Measurements from ENCODE around the gene TPK1.
"Not testable (repeated sequence)": the region's sequence is repeated elsewhere in the genome, so short reads cannot be mapped to it uniquely, and the experiment has no call there.

Gene TPK1

DNA sequence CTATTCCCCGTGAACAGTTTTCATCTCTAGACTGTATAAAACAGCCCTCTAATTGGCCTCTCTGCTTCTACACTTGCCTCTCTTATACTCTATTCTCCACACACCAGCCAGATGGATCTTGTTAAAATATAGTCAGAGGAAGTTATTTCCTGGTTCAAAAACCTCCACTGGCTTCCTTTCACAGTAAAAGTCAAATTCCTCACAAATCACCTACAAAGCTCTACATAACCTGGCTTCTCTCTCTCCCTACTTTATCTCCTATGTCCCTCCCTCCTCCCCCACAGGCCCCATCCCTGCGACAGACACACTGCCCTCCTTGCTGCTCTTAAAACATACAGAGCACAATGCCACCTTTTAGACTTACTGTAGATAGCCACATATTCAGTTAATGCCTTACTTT is 60.1 kb downstream of the TPK1 start:
- no peak for DNase-seq

DNA sequence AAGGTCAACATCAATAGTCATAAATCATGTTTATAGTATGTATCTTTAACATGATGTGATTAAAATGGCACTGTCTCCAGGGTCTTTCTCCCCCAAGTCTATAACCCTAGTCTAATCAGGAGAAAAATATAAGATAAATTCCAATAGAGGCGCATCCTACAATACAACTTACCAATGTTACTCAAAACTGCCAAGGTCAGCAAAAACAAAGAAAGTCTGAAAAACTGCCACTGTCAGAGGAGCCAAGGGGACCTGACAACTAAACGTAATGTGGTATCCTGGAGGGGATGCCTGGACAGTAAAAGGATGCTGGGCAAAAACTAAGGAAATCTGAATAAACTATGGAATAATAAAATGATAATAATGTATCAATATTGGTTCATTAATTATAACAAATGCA is 63.9 kb downstream of the TPK1 start:
- no peak for DNase-seq

DNA sequence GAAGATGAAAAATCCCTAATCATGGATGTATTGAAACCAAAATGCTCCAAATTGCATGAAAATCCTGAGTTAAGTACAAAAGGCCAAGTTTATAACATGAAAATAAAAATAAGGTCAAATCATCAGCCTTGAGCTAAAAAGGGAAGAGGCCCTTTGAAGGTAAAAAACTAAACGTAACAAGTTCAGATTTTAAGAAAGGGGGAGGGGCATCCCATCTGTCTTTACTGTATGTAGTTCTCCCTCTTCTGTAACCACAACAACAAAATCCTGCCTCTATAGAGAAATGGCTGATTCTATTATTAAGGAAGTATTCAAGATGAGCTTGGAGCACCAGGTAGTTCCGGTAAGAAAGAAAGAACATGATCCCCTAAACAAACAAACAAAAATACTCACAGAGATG is 64.7 kb downstream of the TPK1 start:
- DNase-seq, result no peak

DNA sequence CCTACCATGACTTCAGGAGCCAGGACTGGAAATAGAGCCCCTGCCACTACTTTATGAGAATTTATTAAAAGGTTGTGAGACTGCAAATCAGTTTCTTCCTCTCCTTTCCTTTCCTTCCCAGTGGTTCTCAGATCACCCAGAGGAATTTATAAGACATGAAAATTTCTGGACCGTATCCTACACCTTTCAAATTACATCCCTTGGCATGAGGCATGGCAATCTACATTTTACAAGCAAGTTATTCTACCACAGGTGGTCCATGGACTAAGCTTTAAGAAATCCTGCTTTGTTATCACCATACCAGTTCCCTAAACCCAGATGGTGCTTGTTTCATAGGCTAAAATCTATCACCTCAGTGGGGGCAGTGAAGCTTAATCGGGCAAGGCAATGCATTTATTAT is 66.5 kb downstream of the TPK1 start:
- DNase-seq, result no peak

DNA sequence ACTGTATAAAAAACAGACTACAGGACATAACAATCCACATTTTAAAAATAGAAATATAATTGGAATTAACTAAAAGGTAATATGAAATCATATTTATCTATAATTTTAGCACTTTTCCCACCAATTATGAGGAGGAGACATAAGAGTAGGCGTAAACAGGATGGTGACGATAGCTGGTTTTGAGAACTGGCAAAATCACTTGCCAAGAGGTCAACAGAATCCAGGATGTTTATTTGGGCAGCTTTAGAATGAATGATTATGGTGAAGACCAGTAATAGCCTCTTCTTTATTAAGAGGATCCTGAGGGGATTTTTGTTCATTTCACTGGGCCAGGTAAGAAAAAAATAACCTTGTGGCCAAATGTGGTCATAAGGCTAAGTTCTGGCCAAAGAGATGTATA is 67.2 kb downstream of the TPK1 start:
- DNase-seq, result no peak

DNA sequence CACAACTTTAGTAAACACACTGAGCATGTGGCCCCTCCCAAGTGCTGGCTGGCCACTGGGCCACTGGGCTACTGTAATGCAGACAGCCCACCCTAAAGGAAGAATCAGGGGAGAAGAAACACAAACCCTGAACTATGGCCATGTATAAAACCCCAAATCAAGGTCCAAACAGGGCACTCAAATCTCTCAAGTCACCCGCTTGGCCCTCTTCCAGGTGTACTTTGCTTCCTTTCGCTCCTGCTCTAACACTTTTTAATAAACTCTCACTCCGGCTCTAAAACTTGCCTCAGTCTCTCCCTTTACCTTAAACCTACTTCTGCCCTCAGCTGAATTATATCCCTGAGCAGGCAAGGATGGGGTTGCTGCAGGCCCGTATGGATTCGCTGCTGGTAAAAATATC is 72.6 kb downstream of the TPK1 start:
- DNase-seq, result no peak

DNA sequence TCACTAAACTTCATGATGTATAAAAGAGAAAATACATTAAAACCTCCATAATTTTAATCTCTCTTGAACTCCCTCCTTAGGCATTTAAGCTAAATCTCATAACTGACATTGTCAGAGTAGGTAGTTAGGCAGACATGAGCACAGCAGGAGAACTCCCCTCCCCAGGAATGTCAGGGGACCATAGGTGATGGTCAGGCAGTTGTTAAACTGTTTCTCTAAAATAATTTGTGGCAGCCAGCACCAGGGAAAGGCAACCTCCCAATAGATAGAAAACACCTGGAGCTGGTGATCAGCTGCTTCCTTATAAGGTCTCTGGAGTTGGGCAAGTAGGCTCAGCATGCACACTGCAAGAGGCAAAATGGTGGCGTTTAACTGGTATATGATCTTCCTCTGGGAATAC is 73.0 kb downstream of the TPK1 start:
- DNase-seq, result no peak

DNA sequence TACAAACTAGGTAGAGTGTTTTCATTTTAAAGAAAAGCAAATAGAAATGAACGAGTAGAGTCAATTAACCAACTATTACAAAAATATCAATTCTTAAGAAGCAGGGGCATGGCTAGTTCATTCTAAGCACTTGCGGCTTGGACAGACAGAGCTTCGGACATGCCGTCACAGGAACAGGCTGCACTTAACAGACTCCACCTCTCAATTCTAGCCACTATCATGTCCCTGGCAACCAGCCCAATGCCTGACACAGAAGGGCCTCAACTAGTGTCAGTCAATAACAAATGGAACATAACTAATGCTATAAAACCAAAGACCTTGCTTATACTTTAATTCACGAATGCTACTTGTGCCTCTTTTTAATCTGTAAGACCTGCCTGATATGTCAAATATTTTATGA is 74.4 kb downstream of the TPK1 start:
- no peak for DNase-seq

DNA sequence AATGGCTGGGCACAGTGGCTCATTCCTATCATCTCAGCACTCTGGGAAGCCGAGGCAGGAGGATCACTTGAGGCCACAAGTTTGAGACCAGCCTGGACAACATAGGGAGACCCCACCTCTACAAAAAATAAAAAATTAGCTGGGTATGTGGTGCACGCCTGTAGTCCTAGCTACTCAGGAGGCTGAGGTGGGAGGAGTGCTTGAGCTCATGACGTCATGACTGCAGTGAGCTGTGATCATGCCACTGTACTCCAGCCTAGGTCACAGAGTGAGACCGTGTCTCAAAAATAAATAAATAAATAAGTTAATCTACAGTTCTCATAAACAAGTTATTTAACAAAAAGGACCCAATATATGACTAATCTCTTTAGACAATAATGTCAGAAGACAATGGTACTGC is 76.2 kb downstream of the TPK1 start:
- DNase-seq, result no peak

DNA sequence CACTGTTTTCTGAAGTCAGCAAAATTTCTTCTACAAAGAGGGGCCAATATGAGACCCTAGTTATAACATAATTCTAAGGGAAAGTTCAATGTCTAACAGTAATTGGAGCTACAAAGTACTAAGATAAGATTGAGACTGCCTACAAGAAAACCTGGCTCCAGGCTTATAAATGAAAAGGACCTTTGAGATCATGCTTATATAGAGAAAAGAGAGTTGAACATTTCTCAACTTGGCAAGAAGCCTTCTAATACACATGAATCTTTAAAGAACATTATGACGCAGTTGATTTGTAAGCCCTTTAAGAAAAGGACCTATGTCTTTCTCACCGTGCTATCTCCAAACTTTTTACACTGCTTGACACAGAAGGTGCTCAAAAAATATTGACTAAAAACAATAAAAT is 87.9 kb downstream of the TPK1 start:
- DNase-seq, result no peak

DNA sequence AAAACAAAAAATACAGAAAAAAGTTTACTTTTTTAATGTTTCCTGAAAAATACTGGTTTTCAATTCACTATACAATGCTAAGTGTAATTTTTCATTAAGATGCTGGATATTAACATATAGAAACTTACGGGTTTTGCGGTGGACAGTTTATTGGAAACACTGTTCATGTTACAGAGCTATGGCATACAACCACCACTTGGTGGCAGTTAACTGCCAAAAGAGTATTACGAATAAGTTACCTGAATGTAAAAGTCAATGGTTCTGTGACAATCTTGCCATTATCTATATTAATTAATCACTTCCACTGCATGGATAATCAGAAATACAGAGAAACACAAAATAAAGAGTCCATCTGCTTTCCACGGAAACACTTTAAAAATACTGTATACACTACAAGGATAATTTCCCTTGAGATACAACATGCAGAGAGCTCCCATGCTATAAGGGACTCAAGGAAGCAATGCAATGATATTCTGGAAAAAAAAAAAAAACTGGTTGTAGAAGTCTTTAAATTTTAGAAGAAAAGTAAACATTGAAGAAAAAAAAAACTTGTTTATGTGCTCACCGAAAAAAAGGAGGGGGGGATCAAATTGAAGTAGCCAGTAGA is 97.0 kb downstream of the TPK1 start:
- DNase-seq, result no peak

DNA sequence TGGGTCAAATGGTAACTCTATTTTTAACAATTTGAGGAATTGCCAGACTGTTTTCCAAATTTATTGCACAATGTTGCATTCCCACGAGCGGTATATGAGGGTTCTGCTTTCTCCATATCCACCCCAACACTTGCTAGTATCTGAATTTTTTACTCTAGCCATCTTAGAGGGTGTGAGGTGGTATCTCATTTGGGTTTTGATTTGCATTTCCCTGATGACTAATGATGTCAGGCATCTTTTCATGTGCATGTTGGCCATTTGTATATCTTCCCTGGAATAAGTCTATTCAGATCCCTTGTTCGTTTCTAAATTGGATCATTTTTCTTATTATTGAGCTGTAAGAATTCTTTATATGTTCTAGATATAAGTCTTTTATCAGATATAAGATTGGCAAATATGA is 97.7 kb downstream of the TPK1 start:
- no peak for DNase-seq

DNA sequence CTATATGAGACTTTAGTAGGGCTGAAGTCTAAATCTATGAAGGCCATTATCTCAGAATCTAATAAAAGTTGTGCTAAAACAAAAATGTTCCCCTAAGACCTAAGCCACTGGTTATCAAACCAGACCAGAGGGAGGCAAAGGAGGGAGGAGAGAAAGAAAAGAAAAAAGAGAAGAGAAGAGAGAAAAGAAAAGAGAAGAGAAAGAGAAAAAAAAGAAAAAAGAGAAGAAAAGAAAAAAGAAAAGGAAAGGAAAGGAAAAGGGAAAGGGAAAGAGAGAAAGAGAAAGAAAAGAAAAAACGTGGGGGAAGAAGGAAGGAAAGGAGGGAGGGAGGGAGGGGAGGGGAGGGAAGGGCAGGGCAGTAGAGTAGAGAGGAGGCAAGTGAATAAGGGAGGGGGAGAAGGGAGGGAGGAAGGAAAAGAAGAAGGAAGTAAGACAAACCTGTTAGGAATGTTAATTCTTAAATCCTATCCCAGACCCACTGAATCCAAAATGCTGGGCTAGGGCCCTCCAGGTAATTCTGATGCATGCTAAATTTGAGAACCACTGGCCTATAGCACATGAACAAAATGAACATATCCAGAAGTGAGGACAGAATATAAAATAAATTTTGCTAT is 98.9 kb downstream of the TPK1 start:
- DNase-seq, result no peak

DNA sequence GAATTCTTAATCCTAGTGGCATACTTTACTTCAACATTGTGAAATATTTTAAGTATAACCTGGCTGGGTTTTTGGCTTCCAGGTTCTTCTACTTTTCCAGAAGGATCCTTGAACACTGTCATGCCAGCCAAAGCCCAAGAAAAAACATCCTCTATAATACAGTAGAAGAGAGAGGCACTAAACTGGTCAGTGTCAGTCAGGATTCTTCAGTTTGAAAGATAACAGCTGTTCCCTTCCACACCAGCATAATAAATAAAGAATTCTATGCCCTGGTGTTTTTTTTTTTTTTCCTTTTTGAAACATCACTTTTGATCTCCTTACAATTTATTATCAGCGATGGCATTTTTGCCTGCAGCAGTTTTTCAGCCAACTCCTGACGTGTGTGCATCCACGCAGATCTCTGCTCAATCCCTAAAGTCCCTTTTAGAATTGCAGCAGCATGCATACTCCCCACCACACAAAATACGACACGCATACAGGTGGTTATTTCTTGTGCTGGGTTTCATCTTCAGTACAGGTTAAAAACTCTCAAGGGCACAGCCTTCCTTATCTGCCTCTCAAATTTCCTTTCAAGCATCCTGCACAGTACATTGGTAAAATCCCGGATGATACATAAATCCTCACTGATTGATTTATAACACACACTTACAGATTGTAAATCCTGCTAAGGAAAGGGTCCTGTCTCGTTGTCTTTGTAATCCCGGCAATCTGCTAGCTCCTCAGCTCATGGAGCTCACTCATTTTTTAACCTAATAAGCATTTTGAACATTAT is 100.2 kb downstream of the TPK1 start:
- no peak for DNase-seq

DNA sequence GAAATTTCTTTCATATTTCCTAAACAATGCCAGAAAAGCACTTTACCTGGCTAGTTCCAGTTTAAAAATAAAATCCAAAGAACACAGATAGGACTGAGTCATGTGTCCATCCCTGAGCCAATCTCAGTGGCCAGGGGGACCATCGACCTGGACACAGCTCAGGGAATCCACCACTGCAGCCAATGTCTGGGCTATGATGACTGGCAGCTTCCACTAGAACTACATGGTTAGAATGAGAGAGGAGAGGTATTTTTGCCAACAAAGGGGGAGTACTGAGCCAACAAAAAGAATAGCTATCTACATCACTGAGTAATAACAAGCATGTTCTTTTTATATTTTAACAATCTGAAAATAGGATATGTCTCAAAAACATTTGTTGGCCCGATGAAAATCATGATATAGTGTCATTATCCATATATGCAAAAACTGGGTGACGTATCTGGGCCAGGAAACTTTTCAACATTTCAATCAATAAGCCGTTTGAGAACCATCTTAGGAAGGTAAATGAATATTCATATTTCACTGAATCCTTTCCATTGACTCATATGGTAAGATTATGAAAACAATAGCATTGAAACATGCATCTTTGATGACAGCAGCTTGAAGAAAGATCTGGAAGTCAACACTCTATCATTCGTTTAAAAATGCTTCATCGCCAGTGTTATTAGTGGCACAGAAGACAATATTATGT is 104.0 kb downstream of the TPK1 start:
- DNase-seq, result no peak

DNA sequence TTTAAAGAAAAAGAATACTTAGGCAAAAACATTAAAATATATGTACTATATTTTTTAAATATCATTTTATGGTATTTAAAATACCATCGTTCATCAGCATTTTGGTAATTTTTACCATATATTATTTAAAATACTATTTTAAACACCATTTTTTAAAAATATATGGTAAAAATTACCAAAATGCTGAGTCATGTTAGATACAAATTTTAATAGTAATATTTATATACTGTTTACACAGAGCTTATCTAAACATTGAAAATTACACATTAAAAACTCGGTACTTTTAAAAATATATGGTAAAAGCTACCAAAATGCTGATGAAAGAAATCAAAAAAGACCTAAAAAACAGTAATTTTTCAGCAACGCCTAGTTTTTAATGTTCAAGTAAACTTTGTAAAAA is 105.6 kb downstream of the TPK1 start:
- DNase-seq, result no peak

DNA sequence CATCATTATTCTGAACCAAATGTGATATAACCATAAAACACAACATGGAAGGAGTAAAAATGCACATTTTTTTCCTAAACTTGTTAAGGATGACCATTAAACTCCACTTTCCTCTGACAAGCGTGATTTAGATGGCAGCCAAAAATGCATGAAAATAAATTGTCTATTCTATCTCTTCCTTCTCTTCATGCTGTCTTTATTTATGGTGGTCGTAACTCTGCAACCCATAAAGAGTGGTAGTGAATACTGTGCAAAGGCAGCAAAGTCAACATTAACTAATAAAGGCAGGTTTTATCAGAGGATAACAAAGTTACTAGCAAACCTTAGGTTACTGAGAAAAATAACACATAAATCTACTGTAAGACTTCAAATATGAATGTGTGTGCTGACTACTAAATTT is 106.6 kb downstream of the TPK1 start:
- DNase-seq, result no peak

DNA sequence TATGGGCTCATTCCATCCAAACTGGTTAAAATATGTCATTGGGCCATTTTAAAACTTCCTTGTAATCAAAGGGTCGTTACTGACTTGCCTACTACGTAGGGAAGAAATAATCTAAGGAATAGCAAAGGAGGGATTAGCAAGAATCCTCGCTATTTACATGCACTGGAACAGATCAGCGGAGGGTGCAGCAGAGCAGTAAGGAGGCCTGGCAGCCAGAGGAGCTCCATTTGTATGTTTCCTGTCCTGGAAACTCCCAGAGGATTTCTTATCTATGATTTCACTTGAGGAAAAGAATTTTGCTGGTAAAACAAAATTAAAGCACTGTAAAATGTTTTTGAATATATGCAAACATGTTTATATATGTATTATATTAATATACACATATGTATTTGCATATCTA is 107.3 kb downstream of the TPK1 start:
- DNase-seq, result no peak

DNA sequence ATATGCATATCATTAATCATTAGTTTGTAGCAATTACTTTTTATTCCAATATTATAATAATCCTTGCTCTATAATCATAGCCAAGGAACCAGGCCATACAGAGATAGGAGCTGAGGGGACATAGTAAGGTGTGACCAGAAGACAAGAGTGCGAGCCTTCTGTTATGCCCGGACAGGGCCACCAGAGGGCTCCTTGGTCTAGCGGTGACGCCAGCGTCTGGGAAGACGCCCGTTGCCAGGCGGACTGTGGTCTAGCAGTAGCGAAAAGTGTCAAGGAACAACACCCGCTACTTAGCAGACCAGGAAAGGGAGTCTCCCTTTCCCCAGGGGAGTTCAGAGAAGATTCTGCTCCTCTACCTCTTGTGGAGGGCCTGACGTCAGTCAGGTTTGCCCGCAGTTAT is 109.0 kb downstream of the TPK1 start:
- DNase-seq, result not testable (repeated sequence)

DNA sequence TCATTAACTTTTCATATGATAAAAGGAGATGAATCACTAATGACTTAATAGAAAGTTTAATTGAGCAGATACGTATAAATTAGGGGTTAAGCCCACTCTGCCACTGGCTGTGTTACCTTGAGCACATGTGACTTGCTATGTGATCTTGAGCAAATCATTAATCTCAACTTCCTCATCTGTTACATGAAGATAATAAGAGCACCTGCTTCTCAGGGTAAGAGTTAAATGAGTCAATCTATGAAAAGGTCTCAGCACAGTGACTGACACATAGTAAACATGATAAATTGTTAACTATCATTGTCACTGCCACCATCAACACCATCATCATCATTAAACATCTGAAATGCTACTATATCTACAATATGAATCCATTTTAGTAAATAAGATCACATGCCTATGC is 110.8 kb downstream of the TPK1 start:
- no peak for DNase-seq

DNA sequence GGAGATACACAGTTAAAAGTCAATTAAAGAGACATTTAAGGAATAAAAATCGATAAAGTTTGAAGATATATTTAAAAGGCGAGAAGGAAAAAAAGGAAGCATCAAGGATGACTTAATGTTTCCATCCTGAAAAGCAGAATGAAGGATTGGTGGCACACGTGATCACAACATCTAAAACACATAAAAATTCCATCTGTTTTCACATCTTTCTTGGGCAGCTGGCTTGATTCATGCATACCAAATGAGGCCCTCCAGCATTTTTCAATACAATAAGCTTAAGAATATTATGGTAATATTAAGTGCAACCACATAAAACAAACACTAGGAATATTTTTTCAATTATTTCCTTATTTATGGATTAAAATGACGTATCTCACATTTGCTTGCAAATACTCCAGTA is 112.6 kb downstream of the TPK1 start:
- DNase-seq, result no peak

DNA sequence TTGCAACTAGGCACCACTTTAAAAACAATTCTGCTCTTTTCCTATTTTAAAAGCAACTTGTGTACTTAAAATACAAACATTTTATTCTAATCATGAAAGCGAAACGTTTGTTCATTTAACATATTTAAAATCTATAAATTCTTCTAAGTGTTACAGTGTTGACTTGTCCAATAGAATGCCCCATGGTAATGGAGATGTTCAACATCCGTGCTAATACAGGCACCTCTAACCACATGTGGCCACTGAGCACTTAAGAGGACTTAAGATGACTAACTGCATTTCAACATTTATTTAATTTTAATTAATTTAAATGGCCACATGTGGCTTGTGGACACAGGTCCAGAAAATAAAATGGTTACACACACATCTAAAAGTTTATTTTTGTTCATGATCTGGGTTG is 115.1 kb downstream of the TPK1 start:
- no peak for DNase-seq

DNA sequence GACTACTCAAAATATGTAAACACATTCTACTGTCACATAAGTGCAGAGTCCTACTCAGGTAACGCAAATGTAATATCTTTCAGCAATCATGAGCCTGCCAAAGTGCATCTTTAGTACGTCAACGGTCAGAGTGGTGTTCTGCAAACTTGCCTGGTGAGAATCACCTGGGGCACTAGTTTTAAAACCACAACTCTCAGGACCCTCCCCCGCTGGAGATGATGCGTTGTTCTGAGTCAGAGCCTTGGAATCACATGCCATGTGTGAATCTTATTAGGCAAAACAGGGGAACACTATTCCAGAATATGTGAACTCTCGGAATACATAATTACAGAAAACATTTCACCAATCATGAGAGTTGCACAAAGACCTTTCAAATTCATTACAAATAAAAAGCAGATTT is 115.7 kb downstream of the TPK1 start:
- peak; percentile 85 for DNase-seq

DNA sequence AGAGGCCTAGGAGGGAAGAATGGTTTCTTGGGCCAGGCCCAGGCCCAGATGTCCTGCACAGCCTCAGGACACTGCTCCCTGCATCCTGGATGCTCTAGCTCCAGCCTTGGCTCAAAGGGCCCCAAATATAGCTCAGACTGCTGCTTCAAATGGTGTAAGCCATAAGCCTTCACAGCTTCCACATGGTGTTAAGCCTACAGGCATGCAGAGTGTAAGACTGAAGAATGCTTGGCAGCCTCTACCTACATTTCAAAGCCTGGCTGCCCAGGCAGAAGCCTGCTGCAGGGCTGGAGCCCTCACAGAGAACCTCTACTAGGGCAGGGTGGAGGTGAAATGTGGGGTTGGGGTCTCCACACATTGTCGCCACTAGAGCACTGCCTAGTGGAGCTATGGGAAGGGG is 118.1 kb downstream of the TPK1 start:
- DNase-seq, result no peak
